ENCODE data around the gene NELFE.
"Not testable (repeated sequence)": the region's sequence is repeated elsewhere in the genome, so short reads cannot be mapped to it uniquely, and the experiment has no call there.

- not testable (repeated sequence) for TF ChIP-seq POLR2A (IDR thresholded peaks at IDR 0.05; ENCODE audit: low read length); GATA1 (IDR thresholded peaks at IDR 0.05; ENCODE audit: low read depth, low read length)
These were observed 37.6 kb upstream of the NELFE start for GRCh38 chr6:31996385-31996784.
